Middle frontal gyrus (tissue), 1 donor: ENCODE results near the gene PVALEF.
A peak's percentile ranks its signal among the peaks of the same experiment; 100 is the strongest.

Experiments used
- DNase-seq: peaks from one replicate; pipeline ENCODE4 v3.0.0-alpha.2; 2015; ENCODE audit warnings: low spot score; ENCODE audit errors: extremely low spot score

The PVALEF gene

GRCh38 chr17:81161536-81161935 lies 3.8 kb upstream of the PVALEF start:
- DNase-seq, result no peak

GRCh38 chr17:81161972-81162371 lies 3.3 kb upstream of the PVALEF start:
- DNase-seq, result no peak

- no peak for DNase-seq
Measured at GRCh38 chr17:81162491-81162890, 2.8 kb upstream of the PVALEF start.

- DNase-seq, result no peak
Measured at GRCh38 chr17:81163051-81163695, 2.1 kb upstream of the PVALEF start.

GRCh38 chr17:81163703-81164370 lies 1.5 kb upstream of the PVALEF start:
- DNase-seq, result no peak

GRCh38 chr17:81164371-81165245 lies 699 bp upstream of the PVALEF start:
- peak; percentile 31 for DNase-seq

- no peak for DNase-seq
Measured at GRCh38 chr17:81166033-81166492, 756 bp downstream of the PVALEF start, which contains the start of gene AATK. Gene AATK, minus strand, starts transcription at chr17:81166221. Its CDS starts 229 bp downstream, at chr17:81165992.

- DNase-seq, result no peak
Measured at GRCh38 chr17:81167194-81167524, 1.9 kb downstream of the PVALEF start.

- DNase-seq, result no peak
Measured at GRCh38 chr17:81167638-81168037, 2.3 kb downstream of the PVALEF start.

- DNase-seq, result no peak
Measured at GRCh38 chr17:81169870-81170309, 4.6 kb downstream of the PVALEF start.

- DNase-seq, result no peak
Measured at GRCh38 chr17:81170727-81171494, 5.6 kb downstream of the PVALEF start.

- no peak for DNase-seq
Measured at GRCh38 chr17:81171941-81172340, 6.6 kb downstream of the PVALEF start.

- no peak for DNase-seq
Measured at GRCh38 chr17:81173052-81173761, 7.9 kb downstream of the PVALEF start.

- DNase-seq, result no peak
Measured at GRCh38 chr17:81173762-81174155, 8.5 kb downstream of the PVALEF start.

GRCh38 chr17:81176666-81177065 lies 11.4 kb downstream of the PVALEF start:
- DNase-seq, result no peak

- no peak for DNase-seq
Measured at GRCh38 chr17:81178136-81179091, 13.1 kb downstream of the PVALEF start.

- no peak for DNase-seq
Measured at GRCh38 chr17:81179220-81179619, 13.9 kb downstream of the PVALEF start.

GRCh38 chr17:81179861-81180260 lies 14.6 kb downstream of the PVALEF start:
- no peak for DNase-seq
